Activated naive CD4-positive, alpha-beta T cell treated with anti-CD3 and anti-CD28 coated beads for 36 hours (primary cell): Measurements from ENCODE around the gene ITPR2. TPM values are rescaled to one million over a fixed set of nuclear protein-coding genes. Genes with fewer than 3 reads are reported as not detected.
"Not testable (repeated sequence)": the region's sequence is repeated elsewhere in the genome, so short reads cannot be mapped to it uniquely, and the experiment has no call there.

Experiments used
- CTCF ChIA-PET: fragments of 350-600 bp; sonication (Branson Sonifier 250); formaldehyde crosslinking; loops from one replicate; lab custom pipeline; 2021; ENCODE audit warnings: antibody characterized with exemption; lab: Charles Lee
- DNase-seq: peaks from one replicate; pipeline ENCODE4 v3.0.0-alpha.2; 2020
- H3K27ac Mint-ChIP-seq: one replicate; pipeline ENCODE4 v1.8.0; 2021; ENCODE audit warnings: mild to moderate bottlenecking, mixed read lengths
- H3K27me3 Mint-ChIP-seq: one replicate; pipeline ENCODE4 v1.8.0; 2021; ENCODE audit warnings: low read depth, mixed read lengths
- H3K36me3 Mint-ChIP-seq: one replicate; pipeline ENCODE4 v1.8.0; 2021; ENCODE audit warnings: low read depth, mixed read lengths
- H3K4me1 Mint-ChIP-seq: one replicate; pipeline ENCODE4 v1.8.0; 2021; ENCODE audit warnings: low read depth, mixed read lengths
- H3K4me3 Mint-ChIP-seq: one replicate; pipeline ENCODE4 v1.8.0; 2021; ENCODE audit warnings: mild to moderate bottlenecking, moderate library complexity, mixed read lengths
- H3K9me3 Mint-ChIP-seq: one replicate; pipeline ENCODE4 v1.8.0; 2021; ENCODE audit warnings: mixed read lengths
- intact Hi-C: fragments of 100-400 bp; cut with micrococcal nuclease; formaldehyde crosslinking; loops from one replicate; pipeline ENCODE4 v1.15.1; 2023
- total RNA-seq, 2 experiments: library from RNA; stranded (reverse); gene quantifications; one replicate each; pipeline ENCODE4 v1.2.3, GENCODE V29; 2021

The ITPR2 gene
- total RNA-seq, 2 experiments from 2014 or later: 24.4 to 24.5 TPM

GRCh38 chr12:26441434-26441833 lies 391.6 kb downstream of the ITPR2 start:
- intact Hi-C loops: no loop called here
- no peak for DNase-seq
- Mint-ChIP-seq H3K27me3 (no peaks in the 10 kb centered on the region), H3K4me3 (no peak overlapping the region), H3K36me3 (peaks cover 16% of the 10 kb centered on the region), H3K4me1 (no peaks in the 10 kb centered on the region), H3K27ac (no peak overlapping the region), H3K9me3 (no peaks in the 10 kb centered on the region)
- CTCF ChIA-PET: interaction anchor here (0.6 kb wide), 1 partner anchor 262 kb away, joined by 3 read pairs; no protein-coding TSS in a partner anchor

GRCh38 chr12:26435069-26435404 lies 398.0 kb downstream of the ITPR2 start:
- no peak for DNase-seq
- no peak overlapping the region for H3K27ac Mint-ChIP-seq
- no peak overlapping the region for H3K4me3 Mint-ChIP-seq
- H3K36me3 Mint-ChIP-seq: peaks cover 9% of the 10 kb centered on the region
- no peaks in the 10 kb centered on the region for H3K4me1 Mint-ChIP-seq
- intact Hi-C loops: loop anchor here (2.0 to 5.0 kb wide), 5 partner anchors 216 to 577 kb away; partner anchors contain the start of gene TM7SF3
- no peaks in the 10 kb centered on the region for H3K27me3 Mint-ChIP-seq
- H3K9me3 Mint-ChIP-seq: no peaks in the 10 kb centered on the region
- CTCF ChIA-PET: no interaction called here

GRCh38 chr12:26434299-26435068 lies 398.5 kb downstream of the ITPR2 start:
- Mint-ChIP-seq H3K4me3 (no peak overlapping the region), H3K9me3 (no peaks in the 10 kb centered on the region), H3K27me3 (no peaks in the 10 kb centered on the region), H3K36me3 (peaks cover 9% of the 10 kb centered on the region), H3K4me1 (no peaks in the 10 kb centered on the region), H3K27ac (no peak overlapping the region)
- CTCF ChIA-PET: no interaction called here
- intact Hi-C loops: loop anchor here (1.0 to 5.0 kb wide), 7 partner anchors 91 to 578 kb away; partner anchors contain the start of gene TM7SF3
- peak; percentile 34 for DNase-seq

GRCh38 chr12:26433701-26434100 lies 399.3 kb downstream of the ITPR2 start:
- DNase-seq, H3K27me3 Mint-ChIP-seq, H3K27ac Mint-ChIP-seq, H3K9me3 Mint-ChIP-seq, H3K4me3 Mint-ChIP-seq, H3K4me1 Mint-ChIP-seq, H3K36me3 Mint-ChIP-seq: not testable (repeated sequence)
- intact Hi-C loops: loop anchor here (1.0 to 2.0 kb wide), 6 partner anchors 92 to 451 kb away; no protein-coding TSS in a partner anchor
- CTCF ChIA-PET: interaction anchor here (0.9 kb wide), 1 partner anchor 12 kb away, joined by 3 read pairs; no protein-coding TSS in a partner anchor

GRCh38 chr12:26431211-26431610 lies 401.8 kb downstream of the ITPR2 start:
- no peaks in the 10 kb centered on the region for H3K9me3 Mint-ChIP-seq
- intact Hi-C loops: no loop called here
- no peak for DNase-seq
- no peak overlapping the region for H3K27ac Mint-ChIP-seq
- no peak overlapping the region for H3K4me3 Mint-ChIP-seq
- H3K4me1 Mint-ChIP-seq: no peaks in the 10 kb centered on the region
- no peaks in the 10 kb centered on the region for H3K27me3 Mint-ChIP-seq
- peaks cover 11% of the 10 kb centered on the region for H3K36me3 Mint-ChIP-seq
- CTCF ChIA-PET: no interaction called here

- H3K27me3 Mint-ChIP-seq, H3K27ac Mint-ChIP-seq, DNase-seq, CTCF ChIA-PET, H3K4me1 Mint-ChIP-seq, H3K9me3 Mint-ChIP-seq, H3K4me3 Mint-ChIP-seq, intact Hi-C loops: not testable (repeated sequence)
- H3K36me3 Mint-ChIP-seq: peaks cover 14% of the 10 kb centered on the region
Observed at GRCh38 chr12:26430596-26430995, 402.4 kb downstream of the ITPR2 start.

GRCh38 chr12:26429070-26429691 lies 403.8 kb downstream of the ITPR2 start:
- no peak overlapping the region for H3K4me3 Mint-ChIP-seq
- H3K9me3 Mint-ChIP-seq: no peaks in the 10 kb centered on the region
- no peak overlapping the region for H3K27ac Mint-ChIP-seq
- no peak for DNase-seq
- CTCF ChIA-PET: interaction anchor here (0.6 kb wide), 1 partner anchor 413 kb away, joined by 3 read pairs; no protein-coding TSS in a partner anchor
- peaks cover 15% of the 10 kb centered on the region for H3K36me3 Mint-ChIP-seq
- no peaks in the 10 kb centered on the region for H3K27me3 Mint-ChIP-seq
- intact Hi-C loops: no loop called here
- H3K4me1 Mint-ChIP-seq: no peaks in the 10 kb centered on the region

GRCh38 chr12:26428420-26428819 lies 404.6 kb downstream of the ITPR2 start:
- H3K27ac Mint-ChIP-seq: no peak overlapping the region
- H3K9me3 Mint-ChIP-seq: no peaks in the 10 kb centered on the region
- no peaks in the 10 kb centered on the region for H3K27me3 Mint-ChIP-seq
- H3K4me3 Mint-ChIP-seq: no peak overlapping the region
- DNase-seq: no peak
- CTCF ChIA-PET: no interaction called here
- H3K4me1 Mint-ChIP-seq: no peaks in the 10 kb centered on the region
- intact Hi-C loops: no loop called here
- H3K36me3 Mint-ChIP-seq: peaks cover 14% of the 10 kb centered on the region

- CTCF ChIA-PET: no interaction called here
- intact Hi-C loops: no loop called here
Observed at GRCh38 chr12:26426652-26427051, 406.3 kb downstream of the ITPR2 start.

GRCh38 chr12:26425587-26426260 lies 407.3 kb downstream of the ITPR2 start:
- Mint-ChIP-seq H3K9me3 (no peaks in the 10 kb centered on the region), H3K27ac (no peak overlapping the region), H3K4me1 (no peaks in the 10 kb centered on the region), H3K36me3 (peaks cover 18% of the 10 kb centered on the region), H3K27me3 (no peaks in the 10 kb centered on the region), H3K4me3 (no peak overlapping the region)
- no peak for DNase-seq
- CTCF ChIA-PET: interaction anchor here (0.5 to 0.6 kb wide), 2 partner anchors 989 to 1101 kb away, joined by 3 to 4 read pairs; no protein-coding TSS in a partner anchor
- intact Hi-C loops: no loop called here

More at GRCh38 chr12:26426652-26427051, 406.3 kb downstream of the ITPR2 start:
- H3K27ac Mint-ChIP-seq: no peak overlapping the region
- H3K4me1 Mint-ChIP-seq: no peaks in the 10 kb centered on the region
- no peaks in the 10 kb centered on the region for H3K9me3 Mint-ChIP-seq
- DNase-seq: no peak
- H3K36me3 Mint-ChIP-seq: peaks cover 11% of the 10 kb centered on the region
- no peaks in the 10 kb centered on the region for H3K27me3 Mint-ChIP-seq
- no peak overlapping the region for H3K4me3 Mint-ChIP-seq

GRCh38 chr12:26422839-26423398 lies 410.1 kb downstream of the ITPR2 start:
- Mint-ChIP-seq H3K27ac (no peak overlapping the region), H3K4me1 (no peaks in the 10 kb centered on the region), H3K36me3 (peaks cover 21% of the 10 kb centered on the region), H3K9me3 (no peaks in the 10 kb centered on the region), H3K27me3 (no peaks in the 10 kb centered on the region), H3K4me3 (no peak overlapping the region)
- CTCF ChIA-PET: interaction anchor here (0.6 kb wide), 1 partner anchor 457 kb away, joined by 3 read pairs; no protein-coding TSS in a partner anchor
- intact Hi-C loops: loop anchor here (5.0 kb wide), 1 partner anchor 301 kb away; no protein-coding TSS in a partner anchor
- DNase-seq: no peak

GRCh38 chr12:26416550-26416949 lies 416.4 kb downstream of the ITPR2 start:
- CTCF ChIA-PET: no interaction called here
- Mint-ChIP-seq H3K9me3 (no peaks in the 10 kb centered on the region), H3K36me3 (peaks cover 22% of the 10 kb centered on the region), H3K4me1 (no peaks in the 10 kb centered on the region), H3K4me3 (no peak overlapping the region), H3K27ac (no peak overlapping the region), H3K27me3 (no peaks in the 10 kb centered on the region)
- intact Hi-C loops: no loop called here
- no peak for DNase-seq
